GM23338 (cell line): ENCODE data around the gene TRAPPC2B.

Experiments used
- CREB1 ChIP-seq: fragments of 250-450 bp; sonication (Bioruptor Pico); IDR thresholded peaks from 2 replicates; pipeline ENCODE4 v1.5.0; 2020; ENCODE audit warnings: low read depth, mild to moderate bottlenecking, moderate library complexity
- CTCF ChIP-seq, 2 experiments: fragments of 200-600 bp in 1 of 2; sonication (generic) in 1 of 2; conservative IDR thresholded peaks; 2 replicates each; pipeline versions ENCODE4 v1.5.1 to v1.6.1; 2016 to 2017; ENCODE audit warnings: antibody characterized with exemption in 2 of 2, low read depth in 2 of 2, mild to moderate bottlenecking in 2 of 2, moderate library complexity in 1 of 2
- ETS1 ChIP-seq: IDR thresholded peaks from 2 replicates; pipeline ENCODE4 v1.6.1; 2016; ENCODE audit warnings: antibody characterized with exemption
- EZH2 ChIP-seq: fragments of 200-600 bp; sonication (generic); IDR thresholded peaks from one replicate; pipeline ENCODE4 v1.8.0; 2017; ENCODE audit warnings: antibody characterized with exemption, mild to moderate bottlenecking, low read depth; ENCODE audit not compliant: unreplicated experiment
- EZH2phosphoT487 ChIP-seq: fragments of 200-600 bp; sonication (generic); IDR thresholded peaks from one replicate; pipeline ENCODE4 v1.8.1; 2018; ENCODE audit warnings: antibody characterized with exemption; ENCODE audit not compliant: unreplicated experiment
- NANOG ChIP-seq: IDR thresholded peaks from 2 replicates; pipeline ENCODE4 v1.6.1; 2016; ENCODE audit warnings: antibody characterized with exemption, borderline replicate concordance
- POLR2AphosphoS5 ChIP-seq: IDR thresholded peaks from 2 replicates; pipeline ENCODE4 v1.6.1; 2016; ENCODE audit warnings: antibody characterized with exemption, low read depth
- REST ChIP-seq: IDR thresholded peaks from one replicate; pipeline ENCODE4 v1.6.1; 2018; ENCODE audit warnings: antibody characterized with exemption; ENCODE audit not compliant: unreplicated experiment
- ZNF331 ChIP-seq: fragments of 250-450 bp; sonication (Bioruptor Pico); IDR thresholded peaks from 2 replicates; pipeline ENCODE4 v1.5.0; 2020; ENCODE audit warnings: low read depth, mild to moderate bottlenecking, moderate library complexity

- TF ChIP-seq CTCF (conservative IDR thresholded peaks at IDR 0.05; ENCODE audit: low read depth in 2 of 2) (peak; percentile 90 to 92), EZH2 (no peak), POLR2AphosphoS5 (no peak), REST (no peak), ZNF331 (no peak), CREB1 (CRISPR knock-in tag) (no peak), EZH2phosphoT487 (no peak), ETS1 (no peak), NANOG (no peak)
These were observed 43.3 kb downstream of the TRAPPC2B start for GRCh38 chr19:57406516-57407123.
